Stimulated activated CD4-positive, alpha-beta T cell treated with anti-CD3 and anti-CD28 coated beads, Interleukin-4, amount 100 ng/mL, for 1 hour (primary cell): ENCODE results near the gene NRG2.
A peak's percentile ranks its signal among the peaks of the same experiment; 100 is the strongest.

Experiments
- DNase-seq: peaks from one replicate; pipeline ENCODE4 v3.0.0-alpha.2; 2020

The NRG2 gene

GRCh38 chr5:140042643-140043507 is at the start of gene NRG2:
Gene NRG2 (minus strand): TSS chr5:140043299.
- peak; percentile 43 for DNase-seq

- DNase-seq: no peak
These were observed 47.2 kb upstream of the NRG2 start for GRCh38 chr5:140090251-140090650.

GRCh38 chr5:140084541-140084940 is 41.4 kb upstream of the NRG2 start:
- DNase-seq: no peak

- DNase-seq: no peak
These were observed 40.6 kb upstream of the NRG2 start for GRCh38 chr5:140083650-140084049.

- no peak for DNase-seq
These were observed 40.0 kb upstream of the NRG2 start for GRCh38 chr5:140083120-140083519.

- DNase-seq: no peak
These were observed 33.7 kb upstream of the NRG2 start for GRCh38 chr5:140076788-140077187.

- DNase-seq: no peak
These were observed 33.0 kb upstream of the NRG2 start for GRCh38 chr5:140076142-140076541.

- no peak for DNase-seq
These were observed 32.3 kb upstream of the NRG2 start for GRCh38 chr5:140075371-140075770.

- DNase-seq: no peak
These were observed 30.2 kb upstream of the NRG2 start for GRCh38 chr5:140073296-140073695.

- DNase-seq: no peak
These were observed 29.7 kb upstream of the NRG2 start for GRCh38 chr5:140072812-140073211.

- DNase-seq: no peak
These were observed 17.7 kb upstream of the NRG2 start for GRCh38 chr5:140060816-140061215.

- DNase-seq: no peak
These were observed 15.3 kb upstream of the NRG2 start for GRCh38 chr5:140058212-140058932.

- DNase-seq: no peak
These were observed 13.8 kb upstream of the NRG2 start for GRCh38 chr5:140056880-140057279.

- DNase-seq: no peak
These were observed 12.1 kb upstream of the NRG2 start for GRCh38 chr5:140055152-140055551.

GRCh38 chr5:140054086-140054689 is 11.1 kb upstream of the NRG2 start:
- no peak for DNase-seq

GRCh38 chr5:140051950-140052349 is 8.9 kb upstream of the NRG2 start:
- no peak for DNase-seq

GRCh38 chr5:140049713-140050112 is 6.6 kb upstream of the NRG2 start:
- DNase-seq: no peak

GRCh38 chr5:140049205-140049604 is 6.1 kb upstream of the NRG2 start:
- no peak for DNase-seq

GRCh38 chr5:140044041-140044440 is 942 bp upstream of the NRG2 start:
- no peak for DNase-seq

GRCh38 chr5:140043508-140043872 is 391 bp upstream of the NRG2 start:
- DNase-seq: peak; percentile 2

- DNase-seq: no peak
These were observed 781 bp downstream of the NRG2 start for GRCh38 chr5:140042393-140042642.

- DNase-seq: no peak
These were observed 1.4 kb downstream of the NRG2 start for GRCh38 chr5:140041492-140042392.

GRCh38 chr5:140041099-140041491 is 2.0 kb downstream of the NRG2 start:
- DNase-seq: no peak
